Astrocyte (in vitro differentiated cells and primary cell): ENCODE data around the gene N4BP2. TPM values are rescaled to one million over a fixed set of nuclear protein-coding genes. Genes with fewer than 3 reads are reported as not detected.
"Not testable (repeated sequence)": the region's sequence is repeated elsewhere in the genome, so short reads cannot be mapped to it uniquely, and the experiment has no call there.

Experiments
- DNase-seq: peaks from one replicate; pipeline ENCODE4 v3.0.0-alpha.2; 2010; ENCODE audit warnings: low read depth
- FAIRE-seq: peaks from 2 replicates; lab custom pipeline; 2011; peaks lifted over from hg19 to GRCh38; lab: Jason Lieb, UNC
- H2AFZ ChIP-seq: 2 replicates; pipeline ENCODE4 v1.6.0; 2012; ENCODE audit warnings: low read depth, low read length, inconsistent platforms
- H3K27ac ChIP-seq: 2 replicates; pipeline ENCODE4 v1.5.1; 2011; ENCODE audit warnings: low read depth, low read length, inconsistent platforms
- H3K27me3 ChIP-seq: 2 replicates; pipeline ENCODE4 v1.6.0; 2011; ENCODE audit warnings: low read length, inconsistent platforms; ENCODE audit not compliant: insufficient read depth
- H3K36me3 ChIP-seq: 2 replicates; pipeline ENCODE4 v1.5.1; 2011; ENCODE audit warnings: low read length, inconsistent platforms; ENCODE audit not compliant: insufficient read depth
- H3K4me1 ChIP-seq: 2 replicates; pipeline ENCODE4 v1.5.1; 2011; ENCODE audit warnings: low read length, inconsistent platforms; ENCODE audit not compliant: insufficient read depth
- H3K4me2 ChIP-seq: 2 replicates; pipeline ENCODE4 v1.6.0; 2012; ENCODE audit warnings: low read length, inconsistent platforms
- H3K4me3 ChIP-seq: 2 replicates; pipeline ENCODE4 v1.5.1; 2011; ENCODE audit warnings: low read depth, mild to moderate bottlenecking, low read length, inconsistent platforms; ENCODE audit not compliant: insufficient read depth
- H3K79me2 ChIP-seq: 2 replicates; pipeline ENCODE4 v1.6.0; 2012; ENCODE audit warnings: mild to moderate bottlenecking, low read length, inconsistent platforms; ENCODE audit not compliant: insufficient read depth
- H3K9ac ChIP-seq: 2 replicates; pipeline ENCODE4 v1.6.0; 2012; ENCODE audit warnings: mild to moderate bottlenecking, low read length, inconsistent platforms
- H3K9me3 ChIP-seq: 2 replicates; pipeline ENCODE4 v1.5.1; 2012; ENCODE audit warnings: low read depth, mild to moderate bottlenecking, low read length, inconsistent platforms; ENCODE audit not compliant: insufficient read depth
- H4K20me1 ChIP-seq: 2 replicates; pipeline ENCODE4 v1.6.0; 2012; ENCODE audit warnings: low read length, inconsistent platforms; ENCODE audit not compliant: insufficient read depth
- H3K27ac Mint-ChIP-seq: one replicate; pipeline ENCODE4 v1.8.0; 2021; ENCODE audit warnings: mild to moderate bottlenecking, mixed read lengths; ENCODE audit not compliant: unreplicated experiment
- H3K27me3 Mint-ChIP-seq: one replicate; pipeline ENCODE4 v1.8.0; 2021; ENCODE audit warnings: low read depth, mixed read lengths; ENCODE audit not compliant: unreplicated experiment
- H3K36me3 Mint-ChIP-seq: one replicate; pipeline ENCODE4 v1.8.0; 2021; ENCODE audit warnings: low read depth, mixed read lengths; ENCODE audit not compliant: unreplicated experiment
- H3K4me1 Mint-ChIP-seq: one replicate; pipeline ENCODE4 v1.8.0; 2021; ENCODE audit warnings: low read depth, mixed read lengths; ENCODE audit not compliant: unreplicated experiment
- H3K4me3 Mint-ChIP-seq: one replicate; pipeline ENCODE4 v1.8.0; 2021; ENCODE audit warnings: mild to moderate bottlenecking, moderate library complexity, mixed read lengths; ENCODE audit not compliant: unreplicated experiment
- H3K9me3 Mint-ChIP-seq: one replicate; pipeline ENCODE4 v1.8.0; 2021; ENCODE audit warnings: mild to moderate bottlenecking, mixed read lengths; ENCODE audit not compliant: unreplicated experiment
- CTCF ChIP-seq: IDR thresholded peaks from 2 replicates; pipeline ENCODE4 v1.5.1; 2011; ENCODE audit warnings: low read depth, mild to moderate bottlenecking, inconsistent platforms, low read length, moderate library complexity; ENCODE audit not compliant: insufficient read depth
- EZH2 ChIP-seq: IDR thresholded peaks from 2 replicates; pipeline ENCODE4 v1.6.1; 2012; ENCODE audit warnings: mild to moderate bottlenecking, low read length, inconsistent platforms; ENCODE audit not compliant: insufficient read depth
- total RNA-seq: library from RNA; stranded (reverse); gene quantifications from 2 replicates; pipeline ENCODE4 v1.2.1, GENCODE V29; 2021

Gene N4BP2
- total RNA-seq, 1 donor from 2014 or later = 14.5 TPM

GRCh38 chr4:40099010-40099409 is 42.4 kb downstream of the N4BP2 start:
- Histone ChIP-seq H3K79me2 (no peaks in the 10 kb centered on the region), H3K27me3 (no peaks in the 10 kb centered on the region), H3K9ac (no peak overlapping the region), H3K9me3 (no peaks in the 10 kb centered on the region), H3K27ac (no peak overlapping the region), H3K36me3 (no peaks in the 10 kb centered on the region), H3K4me2 (no peak overlapping the region), H3K4me3 (no peak overlapping the region), H3K4me1 (no peaks in the 10 kb centered on the region), H2AFZ (no peak overlapping the region), H4K20me1 (no peaks in the 10 kb centered on the region)
- Mint-ChIP-seq H3K4me3 (no peak overlapping the region), H3K27ac (no peak overlapping the region), H3K36me3 (peaks cover 4% of the 10 kb centered on the region), H3K9me3 (peaks cover 4% of the 10 kb centered on the region), H3K4me1 (no peaks in the 10 kb centered on the region), H3K27me3 (no peaks in the 10 kb centered on the region)
- FAIRE-seq (no peak), DNase-seq (no peak)
- no peak for TF ChIP-seq CTCF
- TF ChIP-seq EZH2 = no peak

DNA sequence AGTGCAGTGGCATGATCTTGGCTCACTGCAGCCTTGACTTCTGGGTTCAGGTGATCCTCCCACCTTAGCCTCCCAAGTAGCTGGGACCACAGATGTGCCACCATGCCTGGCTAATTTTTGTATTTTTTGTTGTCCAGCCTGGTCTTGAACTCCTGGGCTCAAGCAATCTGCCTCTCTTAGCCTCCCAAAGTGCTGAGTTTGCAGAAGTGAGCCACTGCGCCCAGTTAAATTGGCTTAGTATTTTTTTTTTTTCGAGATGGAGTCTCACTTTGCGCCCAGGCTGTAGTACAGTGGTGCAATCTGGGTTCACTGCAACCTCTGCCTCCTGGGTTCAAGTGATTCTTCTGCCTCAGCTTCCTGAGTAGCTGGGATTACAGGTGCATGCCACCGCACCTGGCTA is 50.5 kb downstream of the N4BP2 start:
- not testable (repeated sequence) for H3K4me1 ChIP-seq, H3K4me1 Mint-ChIP-seq, FAIRE-seq, H3K36me3 ChIP-seq, H3K27me3 Mint-ChIP-seq, H3K9ac ChIP-seq, H3K27me3 ChIP-seq, H3K4me3 Mint-ChIP-seq, H3K4me3 ChIP-seq, H3K27ac ChIP-seq, H3K27ac Mint-ChIP-seq, H3K79me2 ChIP-seq, H3K9me3 Mint-ChIP-seq, H2AFZ ChIP-seq, H3K4me2 ChIP-seq, H4K20me1 ChIP-seq, DNase-seq, H3K9me3 ChIP-seq
- peaks cover 12% of the 10 kb centered on the region for H3K36me3 Mint-ChIP-seq

DNA sequence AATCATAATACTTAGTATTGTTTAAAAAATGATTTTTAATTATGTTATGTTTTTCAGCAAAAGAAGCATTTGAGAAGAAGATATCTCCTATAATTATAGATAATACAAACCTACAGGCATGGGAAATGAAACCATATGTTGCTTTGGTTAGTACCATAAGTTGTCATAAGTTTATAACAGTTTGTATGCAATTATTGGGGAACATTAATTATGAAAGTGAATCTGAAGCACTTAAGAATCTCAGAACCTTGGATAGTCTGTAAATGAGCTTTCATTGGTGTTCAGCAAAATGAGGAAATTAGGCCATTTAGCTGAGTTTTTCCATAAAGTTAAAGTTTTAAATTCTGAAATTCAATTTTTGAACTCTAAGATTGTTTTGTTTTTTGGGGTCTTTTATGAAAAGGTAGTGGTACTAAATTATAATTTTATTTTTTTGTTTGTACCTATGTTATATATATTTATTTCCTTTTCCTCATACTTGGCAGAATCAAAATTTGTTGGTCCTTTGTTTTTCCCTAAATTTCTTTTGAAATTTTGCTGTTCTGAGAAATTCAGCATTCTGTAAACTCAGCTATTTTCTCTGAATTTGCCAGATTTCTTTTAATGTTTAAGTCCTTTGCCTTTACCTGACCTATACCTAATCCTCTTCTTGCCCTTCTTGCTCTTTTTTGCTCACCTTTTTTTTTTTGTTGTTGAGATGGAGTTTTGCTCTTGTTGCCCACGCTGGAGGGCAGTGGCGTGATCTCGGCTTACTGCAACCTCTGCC is 55.6 kb downstream of the N4BP2 start:
- FAIRE-seq = no peak
- Histone ChIP-seq H3K4me3 (no peak overlapping the region), H3K27ac (no peak overlapping the region), H3K9me3 (no peaks in the 10 kb centered on the region), H3K4me2 (no peak overlapping the region), H3K27me3 (no peaks in the 10 kb centered on the region), H3K4me1 (no peaks in the 10 kb centered on the region), H4K20me1 (no peaks in the 10 kb centered on the region), H3K36me3 (no peaks in the 10 kb centered on the region), H3K9ac (no peak overlapping the region), H3K79me2 (no peaks in the 10 kb centered on the region), H2AFZ (no peak overlapping the region)
- no peak for DNase-seq
- no peaks in the 10 kb centered on the region for H3K9me3 Mint-ChIP-seq
- H3K36me3 Mint-ChIP-seq = peaks cover 8% of the 10 kb centered on the region
- no peak for TF ChIP-seq EZH2
- TF ChIP-seq CTCF = no peak
- H3K4me3 Mint-ChIP-seq = no peak overlapping the region
- H3K27me3 Mint-ChIP-seq = no peaks in the 10 kb centered on the region
- no peaks in the 10 kb centered on the region for H3K4me1 Mint-ChIP-seq
- no peak overlapping the region for H3K27ac Mint-ChIP-seq
